Neural crest cell (in vitro differentiated cells): ENCODE measurements around the gene PTPMT1. TPM values are rescaled to one million over a fixed set of nuclear protein-coding genes. Genes with fewer than 3 reads are reported as not detected.
"Not testable (repeated sequence)": the region's sequence is repeated elsewhere in the genome, so short reads cannot be mapped to it uniquely, and the experiment has no call there.

Source experiments
- DNase-seq: peaks from one replicate; pipeline ENCODE4 v3.0.0; 2021; ENCODE audit warnings: low read depth, mixed read lengths, low spot score
- H3K27ac Mint-ChIP-seq: one replicate; pipeline ENCODE4 v1.8.0; 2021; ENCODE audit warnings: mild to moderate bottlenecking, mixed read lengths; ENCODE audit not compliant: unreplicated experiment
- H3K27me3 Mint-ChIP-seq: 2 replicates; pipeline ENCODE4 v1.8.0; 2021; ENCODE audit warnings: low read depth, mild to moderate bottlenecking, mixed read lengths
- H3K36me3 Mint-ChIP-seq: 2 replicates; pipeline ENCODE4 v1.8.0; 2021; ENCODE audit warnings: low read depth, mild to moderate bottlenecking, mixed read lengths
- H3K4me1 Mint-ChIP-seq: 2 replicates; pipeline ENCODE4 v1.8.0; 2021; ENCODE audit warnings: mixed read lengths
- H3K4me3 Mint-ChIP-seq: one replicate; pipeline ENCODE4 v1.8.0; 2021; ENCODE audit warnings: mild to moderate bottlenecking, mixed read lengths
- H3K9me3 Mint-ChIP-seq: 2 replicates; pipeline ENCODE4 v1.8.0; 2021; ENCODE audit warnings: mixed read lengths
- total RNA-seq: library from RNA; stranded (reverse); gene quantifications from 2 replicates; pipeline ENCODE4 v1.2.1, GENCODE V29; 2021
- TF ChIP-seq, protein P1 (sequence below): fragments of 200-600 bp; sonication (generic); conservative IDR thresholded peaks from 2 replicates; pipeline ENCODE4 v1.5.0; 2021; ENCODE audit warnings: antibody characterized with exemption, mild to moderate bottlenecking

PTPMT1 gene
- total RNA-seq, 1 donor from 2014 or later: 41.8 TPM

DNA sequence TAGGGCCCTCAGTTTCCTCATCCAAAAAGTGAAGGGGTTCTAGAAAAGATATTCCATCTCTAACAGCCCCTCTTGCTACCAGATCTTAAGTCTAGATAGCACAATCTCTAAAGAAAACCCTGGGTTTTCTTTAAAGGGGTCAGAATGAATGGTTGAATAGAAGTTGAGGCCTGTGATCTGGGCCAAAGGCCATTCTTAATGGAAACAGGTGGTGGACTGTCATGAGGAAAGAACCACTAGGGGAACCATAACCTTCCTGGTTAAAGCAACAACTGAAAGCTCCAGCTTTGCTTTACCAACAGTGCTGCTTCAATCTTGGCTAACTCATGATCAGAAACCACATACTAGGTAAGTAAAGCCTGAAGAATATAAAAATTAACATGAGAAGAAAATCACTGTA is 14.3 kb upstream of the PTPMT1 start:
- Mint-ChIP-seq H3K36me3 (peaks cover 6% of the 10 kb centered on the region), H3K27me3 (no peaks in the 10 kb centered on the region), H3K9me3 (no peaks in the 10 kb centered on the region), H3K4me3 (peak overlapping the region; percentile 99), H3K4me1 (peaks cover 42% of the 10 kb centered on the region), H3K27ac (no peak overlapping the region)
- TF ChIP-seq, protein P1, sequence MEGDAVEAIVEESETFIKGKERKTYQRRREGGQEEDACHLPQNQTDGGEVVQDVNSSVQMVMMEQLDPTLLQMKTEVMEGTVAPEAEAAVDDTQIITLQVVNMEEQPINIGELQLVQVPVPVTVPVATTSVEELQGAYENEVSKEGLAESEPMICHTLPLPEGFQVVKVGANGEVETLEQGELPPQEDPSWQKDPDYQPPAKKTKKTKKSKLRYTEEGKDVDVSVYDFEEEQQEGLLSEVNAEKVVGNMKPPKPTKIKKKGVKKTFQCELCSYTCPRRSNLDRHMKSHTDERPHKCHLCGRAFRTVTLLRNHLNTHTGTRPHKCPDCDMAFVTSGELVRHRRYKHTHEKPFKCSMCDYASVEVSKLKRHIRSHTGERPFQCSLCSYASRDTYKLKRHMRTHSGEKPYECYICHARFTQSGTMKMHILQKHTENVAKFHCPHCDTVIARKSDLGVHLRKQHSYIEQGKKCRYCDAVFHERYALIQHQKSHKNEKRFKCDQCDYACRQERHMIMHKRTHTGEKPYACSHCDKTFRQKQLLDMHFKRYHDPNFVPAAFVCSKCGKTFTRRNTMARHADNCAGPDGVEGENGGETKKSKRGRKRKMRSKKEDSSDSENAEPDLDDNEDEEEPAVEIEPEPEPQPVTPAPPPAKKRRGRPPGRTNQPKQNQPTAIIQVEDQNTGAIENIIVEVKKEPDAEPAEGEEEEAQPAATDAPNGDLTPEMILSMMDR: peak; percentile 52
- no peak for DNase-seq

DNA sequence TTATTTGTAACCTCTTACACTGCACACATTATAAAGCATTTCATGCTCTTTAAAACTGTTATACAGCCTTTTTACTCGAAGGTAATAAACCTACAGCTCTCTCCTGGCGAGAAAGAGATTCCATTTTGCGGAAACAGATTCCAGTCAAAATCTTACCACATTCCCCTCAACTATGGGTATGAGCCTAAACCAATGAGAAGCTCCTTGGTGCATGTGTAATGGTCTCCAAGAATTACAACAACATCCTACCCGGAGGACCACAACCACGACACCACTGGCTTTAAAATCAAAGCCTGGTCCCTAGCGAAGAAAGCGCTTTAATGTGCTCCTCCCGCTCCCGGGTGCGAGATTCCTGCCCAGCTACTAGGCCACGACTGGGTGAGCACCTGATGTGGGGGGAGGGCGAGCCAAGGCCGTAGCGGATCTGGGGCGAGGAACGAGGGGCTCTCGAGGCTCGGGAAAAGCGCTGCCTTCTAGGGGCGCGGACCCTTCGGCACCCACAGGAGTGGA is 13.3 kb upstream of the PTPMT1 start:
- peak overlapping the region; percentile 99 for H3K4me3 Mint-ChIP-seq
- H3K9me3 Mint-ChIP-seq: no peaks in the 10 kb centered on the region
- no peaks in the 10 kb centered on the region for H3K27me3 Mint-ChIP-seq
- H3K36me3 Mint-ChIP-seq: peaks cover 6% of the 10 kb centered on the region
- TF ChIP-seq, protein P1: no peak
- H3K27ac Mint-ChIP-seq: peak overlapping the region; percentile 99
- DNase-seq: peak; percentile 20
- peaks cover 40% of the 10 kb centered on the region for H3K4me1 Mint-ChIP-seq

DNA sequence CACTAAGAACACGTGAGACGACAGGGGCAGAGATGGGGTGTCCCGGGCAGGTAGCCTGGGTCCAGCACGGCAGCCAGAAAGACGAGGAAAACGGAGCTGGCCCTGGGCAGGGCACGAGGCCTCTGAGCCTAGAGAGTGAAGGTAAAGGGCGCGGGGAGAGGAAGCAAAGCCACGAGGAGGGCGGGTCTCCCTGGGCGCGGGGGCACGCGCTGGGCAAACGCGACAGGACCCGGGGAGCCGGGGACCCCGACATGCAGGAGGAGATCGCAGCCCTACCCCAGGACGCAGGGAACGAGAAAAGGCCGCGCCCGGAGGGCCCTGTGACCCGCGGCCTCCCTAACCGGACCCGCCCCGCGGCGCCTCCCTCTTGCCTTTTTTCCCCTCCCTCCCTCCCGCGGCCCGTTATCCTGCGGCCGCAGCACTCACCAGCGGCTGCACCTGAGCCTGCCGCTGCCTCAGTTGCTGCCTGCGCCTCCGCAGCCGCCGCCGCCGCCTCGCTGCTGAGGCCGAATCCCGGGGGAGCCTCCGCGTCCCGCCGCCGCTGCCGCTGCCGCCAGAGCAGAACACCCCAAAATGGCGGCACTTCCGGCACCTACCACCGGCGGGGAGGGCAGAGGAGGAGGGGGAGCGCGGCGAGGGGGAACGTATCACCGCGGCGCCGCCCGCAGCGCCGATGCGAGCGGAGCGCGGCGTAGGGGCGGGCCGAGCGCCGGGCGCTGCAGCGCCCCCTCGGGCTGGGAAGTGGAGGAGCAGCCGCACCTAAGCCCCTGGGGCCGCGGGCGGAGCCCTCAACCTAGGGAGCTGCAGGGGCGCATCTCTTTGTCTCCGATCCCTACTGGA is 12.6 kb upstream of the PTPMT1 start, which contains the start of gene CELF1:
CELF1 (minus strand) TSS at position 567 of the 840 bp plus-strand sequence. CDS start 53,609 bp downstream, outside the sequence.
- peak; percentile 88 for DNase-seq
- Mint-ChIP-seq H3K4me1 (peaks cover 39% of the 10 kb centered on the region), H3K4me3 (peak within 1 kb of the TSS; percentile 99), H3K27ac (peak within 1 kb of the TSS; percentile 99), H3K27me3 (no peaks in the 10 kb centered on the region), H3K36me3 (peaks cover 6% of the 10 kb centered on the region), H3K9me3 (no peaks in the 10 kb centered on the region)
- TF ChIP-seq, protein P1: peak; percentile 93

DNA sequence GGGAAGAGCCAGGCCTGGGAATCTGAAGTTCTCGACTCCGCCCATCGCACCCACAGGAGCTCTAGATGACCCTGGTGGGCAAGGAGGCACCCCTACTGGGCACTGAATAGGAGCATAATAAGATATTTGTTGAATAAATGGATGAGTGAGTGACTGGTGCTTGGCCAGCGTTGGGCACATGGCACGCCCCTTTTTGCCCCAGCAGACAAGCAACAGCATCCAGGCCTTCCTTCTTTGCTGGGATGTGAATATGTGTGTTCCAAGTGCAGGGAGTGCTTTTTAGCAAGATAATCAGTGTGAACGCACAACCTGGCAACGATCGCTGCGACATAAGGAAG is 12.0 kb upstream of the PTPMT1 start:
- Mint-ChIP-seq H3K9me3 (no peaks in the 10 kb centered on the region), H3K4me3 (peak overlapping the region; percentile 99), H3K36me3 (peaks cover 4% of the 10 kb centered on the region), H3K4me1 (peaks cover 36% of the 10 kb centered on the region), H3K27me3 (no peaks in the 10 kb centered on the region), H3K27ac (peak overlapping the region; percentile 99)
- TF ChIP-seq, protein P1: no peak
- no peak for DNase-seq

DNA sequence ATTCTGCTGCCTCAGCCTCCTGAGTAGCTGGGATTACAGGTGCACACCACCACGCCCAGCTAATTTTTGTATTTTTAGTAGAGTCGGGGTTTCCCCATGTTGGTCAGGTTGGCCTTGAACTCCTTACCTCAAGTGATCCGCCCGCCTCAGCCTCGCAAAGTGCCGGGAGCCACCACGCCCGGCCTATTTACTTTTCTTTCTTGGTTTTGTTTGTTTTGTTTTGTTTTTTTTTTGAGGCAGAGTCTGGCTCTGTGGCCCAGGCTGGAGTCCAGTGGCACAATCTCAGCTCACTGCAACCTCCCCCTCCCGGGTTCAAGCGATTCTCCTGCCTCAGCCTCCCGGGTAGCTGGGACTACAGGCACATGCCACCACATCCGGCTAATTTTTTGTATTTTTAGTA is 8.4 kb upstream of the PTPMT1 start:
- H3K27me3 Mint-ChIP-seq, DNase-seq, H3K36me3 Mint-ChIP-seq, H3K4me3 Mint-ChIP-seq, H3K27ac Mint-ChIP-seq, H3K9me3 Mint-ChIP-seq: not testable (repeated sequence)
- peaks cover 14% of the 10 kb centered on the region for H3K4me1 Mint-ChIP-seq

DNA sequence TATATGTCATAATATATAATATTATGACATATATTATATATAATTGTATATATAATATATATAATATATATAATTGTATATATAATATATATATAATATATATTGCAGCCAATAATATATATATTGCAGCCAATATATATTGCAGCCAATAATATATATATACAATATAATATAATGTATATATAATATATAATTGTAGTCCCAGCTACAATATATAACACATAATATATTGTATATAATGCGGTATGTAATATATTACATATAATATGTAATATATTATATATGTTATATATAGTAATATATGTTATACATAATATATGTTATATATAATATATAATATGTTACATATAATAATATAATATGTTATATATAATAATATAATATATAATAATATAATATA is 6.7 kb upstream of the PTPMT1 start:
- Mint-ChIP-seq H3K36me3 (no peaks in the 10 kb centered on the region), H3K4me3 (no peak overlapping the region), H3K9me3 (no peaks in the 10 kb centered on the region), H3K4me1 (peaks cover 3% of the 10 kb centered on the region), H3K27ac (no peak overlapping the region), H3K27me3 (no peaks in the 10 kb centered on the region)
- no peak for DNase-seq
- TF ChIP-seq, protein P1: no peak
